ENCODE data around the gene FRMD3. TPM values are rescaled to one million over a fixed set of nuclear protein-coding genes. Genes with fewer than 3 reads are reported as not detected.

FRMD3 gene
- total and polyA plus RNA-seq, 2 donors (not counting 3 experiments of a cell fraction or from before 2014, with no cell fraction given), result 3.0 to 6.1 TPM

DNA sequence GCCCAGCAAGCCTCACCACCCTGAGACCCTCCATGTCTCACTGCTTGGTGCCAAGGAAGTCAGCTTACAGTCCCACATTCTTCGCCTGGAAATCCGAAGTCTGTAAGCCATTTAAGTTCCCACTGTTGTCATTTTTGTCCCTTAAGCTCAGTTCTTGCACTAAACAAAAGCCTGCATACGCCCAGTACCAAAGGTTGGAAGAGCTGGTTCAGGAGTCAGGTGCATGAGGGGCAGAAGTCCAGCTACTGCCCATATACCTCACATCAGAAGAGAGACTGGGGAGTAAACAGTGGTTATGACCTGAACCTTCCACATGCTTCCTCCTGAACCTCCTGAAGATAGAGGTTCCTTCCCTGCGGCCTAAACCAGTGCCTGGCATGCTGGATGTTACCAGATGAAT, 146.0 kb downstream of the FRMD3 start:
- POLR2A ChIA-PET, result interaction anchor here (0.6 kb wide), 1 partner anchor 16 kb away, joined by 3 read pairs; no protein-coding TSS in a partner anchor
- Histone ChIP-seq H3K27ac (ENCODE audit: insufficient read depth, low read depth, low read length) (no peak overlapping the region), H2AFZ (ENCODE audit: low read depth, low read length) (no peak overlapping the region), H3K4me3 (replicated peaks in 1 of 3; ENCODE audit: insufficient read depth in 1 of 3, low read depth in 1 of 3, low read length in 3 of 3) (no peak overlapping the region), H3K79me2 (ENCODE audit: control insufficient read depth, insufficient read depth, low read length) (no peaks in the 10 kb centered on the region), H3K9me3 (replicated peaks; ENCODE audit: control insufficient read depth, insufficient read depth, low read length) (no peaks in the 10 kb centered on the region), H3K27me3 (ENCODE audit: control insufficient read depth in 2 of 2, insufficient read depth in 2 of 2, low read length in 2 of 2) (no peaks in the 10 kb centered on the region), H4K20me1 (replicated peaks; ENCODE audit: control insufficient read depth, extremely low read depth, insufficient read depth, low read length) (no peaks in the 10 kb centered on the region), H3K9me1 (replicated peaks; ENCODE audit: control insufficient read depth, extremely low read depth, insufficient read depth, low read length) (no peaks in the 10 kb centered on the region), H3K36me3 (ENCODE audit: control insufficient read depth in 2 of 2, extremely low read depth in 1 of 2, insufficient read depth in 2 of 2, low read length in 2 of 2) (no peaks in the 10 kb centered on the region), H3K4me1 (ENCODE audit: control insufficient read depth, extremely low read depth, insufficient read depth, low read length) (no peaks in the 10 kb centered on the region), H3K4me2 (ENCODE audit: insufficient read depth, low read length) (no peak overlapping the region), H3K9ac (replicated peaks; ENCODE audit: extremely low read depth, insufficient read depth, low read length) (no peak overlapping the region)
- dilution Hi-C loops (cut with MboI; ENCODE audit: extremely low pct_ligation_motif_present, low sequenced_read_pairs) (no loop called here), intact Hi-C loops (cut with micrococcal nuclease) (no loop called here)
- CTCF ChIA-PET, result interaction anchor here (1.9 kb wide), 1 partner anchor 58 kb away, joined by 6 read pairs; no protein-coding TSS in a partner anchor
- FAIRE-seq (no peak), DNase-seq (ENCODE audit: low read depth, low spot score) (no peak)
- no peak for TF ChIP-seq FOS (IDR thresholded peaks at IDR 0.05; ENCODE audit: borderline replicate concordance, insufficient read depth, low read length)
- no peak for TF ChIP-seq EZH2 (IDR thresholded peaks at IDR 0.05; ENCODE audit: borderline replicate concordance, low read depth, low read length, severe bottlenecking)
- TF ChIP-seq MYC (IDR thresholded peaks at IDR 0.05; ENCODE audit: low read depth, low read length), result no peak
- TF ChIP-seq POLR2A (IDR thresholded peaks at IDR 0.05; ENCODE audit: low read depth, low read length), result no peak
- BruUV-seq (replicated peaks), result no TSS peak

DNA sequence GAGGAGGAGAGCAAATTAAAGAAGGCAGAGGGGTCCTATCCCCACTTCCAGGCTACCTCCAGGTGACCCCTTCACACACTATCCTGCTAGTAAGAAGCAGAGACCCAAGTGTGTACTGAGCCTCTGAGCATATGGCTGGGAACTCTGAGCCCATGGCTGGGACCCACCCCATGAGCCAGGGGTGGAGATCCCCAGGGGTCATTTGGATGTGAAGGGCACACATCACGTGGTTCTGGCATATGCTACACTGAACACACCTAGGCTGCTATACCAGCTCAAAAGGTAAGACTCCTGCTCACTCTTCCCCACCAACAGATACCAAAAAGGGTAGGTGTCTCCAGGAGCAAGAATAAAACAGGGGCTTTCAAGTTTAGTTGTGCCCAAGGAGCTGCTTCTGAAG, 149.9 kb downstream of the FRMD3 start:
- Histone ChIP-seq H3K4me3 (replicated peaks in 1 of 3; ENCODE audit: insufficient read depth in 1 of 3, low read depth in 1 of 3, low read length in 3 of 3) (no peak overlapping the region), H3K9me1 (replicated peaks; ENCODE audit: control insufficient read depth, extremely low read depth, insufficient read depth, low read length) (no peaks in the 10 kb centered on the region), H3K27me3 (ENCODE audit: control insufficient read depth in 2 of 2, insufficient read depth in 2 of 2, low read length in 2 of 2) (no peaks in the 10 kb centered on the region), H3K36me3 (ENCODE audit: control insufficient read depth in 2 of 2, extremely low read depth in 1 of 2, insufficient read depth in 2 of 2, low read length in 2 of 2) (no peaks in the 10 kb centered on the region), H3K4me2 (ENCODE audit: insufficient read depth, low read length) (no peak overlapping the region), H4K20me1 (replicated peaks; ENCODE audit: control insufficient read depth, extremely low read depth, insufficient read depth, low read length) (no peaks in the 10 kb centered on the region), H3K79me2 (ENCODE audit: control insufficient read depth, insufficient read depth, low read length) (no peaks in the 10 kb centered on the region), H3K9ac (replicated peaks; ENCODE audit: extremely low read depth, insufficient read depth, low read length) (no peak overlapping the region), H3K27ac (ENCODE audit: insufficient read depth, low read depth, low read length) (no peak overlapping the region), H2AFZ (ENCODE audit: low read depth, low read length) (no peak overlapping the region), H3K4me1 (ENCODE audit: control insufficient read depth, extremely low read depth, insufficient read depth, low read length) (no peaks in the 10 kb centered on the region), H3K9me3 (replicated peaks; ENCODE audit: control insufficient read depth, insufficient read depth, low read length) (no peaks in the 10 kb centered on the region)
- CTCF ChIA-PET, result no interaction called here
- no peak for DNase-seq (ENCODE audit: low read depth, low spot score)
- TF ChIP-seq MYC (IDR thresholded peaks at IDR 0.05; ENCODE audit: low read depth, low read length) (no peak), FOS (IDR thresholded peaks at IDR 0.05; ENCODE audit: borderline replicate concordance, insufficient read depth, low read length) (no peak), POLR2AphosphoS5 (IDR thresholded peaks at IDR 0.05; ENCODE audit: insufficient read depth, low read depth, low read length) (no peak), EZH2 (IDR thresholded peaks at IDR 0.05; ENCODE audit: borderline replicate concordance, low read depth, low read length, severe bottlenecking) (no peak), GATA2 (IDR thresholded peaks at IDR 0.05; ENCODE audit: insufficient read depth, insufficient read length, low read depth, low read length) (no peak), JUN (IDR thresholded peaks at IDR 0.05; ENCODE audit: borderline replicate concordance, insufficient read depth, insufficient read length, low read depth) (no peak), POLR2A (IDR thresholded peaks at IDR 0.05; ENCODE audit: low read depth, low read length) (no peak)
- TF ChIP-seq, protein P1, sequence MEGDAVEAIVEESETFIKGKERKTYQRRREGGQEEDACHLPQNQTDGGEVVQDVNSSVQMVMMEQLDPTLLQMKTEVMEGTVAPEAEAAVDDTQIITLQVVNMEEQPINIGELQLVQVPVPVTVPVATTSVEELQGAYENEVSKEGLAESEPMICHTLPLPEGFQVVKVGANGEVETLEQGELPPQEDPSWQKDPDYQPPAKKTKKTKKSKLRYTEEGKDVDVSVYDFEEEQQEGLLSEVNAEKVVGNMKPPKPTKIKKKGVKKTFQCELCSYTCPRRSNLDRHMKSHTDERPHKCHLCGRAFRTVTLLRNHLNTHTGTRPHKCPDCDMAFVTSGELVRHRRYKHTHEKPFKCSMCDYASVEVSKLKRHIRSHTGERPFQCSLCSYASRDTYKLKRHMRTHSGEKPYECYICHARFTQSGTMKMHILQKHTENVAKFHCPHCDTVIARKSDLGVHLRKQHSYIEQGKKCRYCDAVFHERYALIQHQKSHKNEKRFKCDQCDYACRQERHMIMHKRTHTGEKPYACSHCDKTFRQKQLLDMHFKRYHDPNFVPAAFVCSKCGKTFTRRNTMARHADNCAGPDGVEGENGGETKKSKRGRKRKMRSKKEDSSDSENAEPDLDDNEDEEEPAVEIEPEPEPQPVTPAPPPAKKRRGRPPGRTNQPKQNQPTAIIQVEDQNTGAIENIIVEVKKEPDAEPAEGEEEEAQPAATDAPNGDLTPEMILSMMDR (IDR thresholded peaks at IDR 0.05; ENCODE audit: extremely low read depth in 1 of 2, insufficient read depth in 1 of 2, low read depth in 1 of 2, low read length in 2 of 2), result no peak
- TF ChIP-seq, protein P2, sequence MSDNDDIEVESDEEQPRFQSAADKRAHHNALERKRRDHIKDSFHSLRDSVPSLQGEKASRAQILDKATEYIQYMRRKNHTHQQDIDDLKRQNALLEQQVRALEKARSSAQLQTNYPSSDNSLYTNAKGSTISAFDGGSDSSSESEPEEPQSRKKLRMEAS (IDR thresholded peaks at IDR 0.05; ENCODE audit: insufficient read depth, insufficient read length), result no peak
- no TSS peak for BruUV-seq (replicated peaks)
- intact Hi-C loops (cut with micrococcal nuclease), result no loop called here
- POLR2A ChIA-PET, result no interaction called here
- dilution Hi-C loops (cut with MboI; ENCODE audit: extremely low pct_ligation_motif_present, low sequenced_read_pairs), result no loop called here
- no peak for FAIRE-seq

Measured in endothelial cell of umbilical vein (primary cell).